Calu3 (cell line): ENCODE data around the gene DPP3. TPM values are rescaled to one million over a fixed set of nuclear protein-coding genes. Genes with fewer than 3 reads are reported as not detected.
"Not testable (repeated sequence)": the region's sequence is repeated elsewhere in the genome, so short reads cannot be mapped to it uniquely, and the experiment has no call there.

Experiments
- Bru-seq: library from RNA; stranded (reverse); fragments of 400-500 nt; gene quantifications from one replicate; lab custom pipeline; 2021; lab: Mats Ljungman, UMichigan
- BruChase-seq, 2 experiments: library from RNA; stranded (reverse); fragments of 400-500 nt; gene quantifications; one replicate each; lab custom pipeline; 2021; lab: Mats Ljungman, UMichigan
- BruUV-seq: library from RNA; stranded (reverse); fragments of 400-500 nt; replicated peaks from 2 replicates; lab custom pipeline; 2021; lab: Mats Ljungman, UMichigan
- CTCF ChIA-PET: fragments of 300-600 bp; sonication (Branson Sonifier 250); formaldehyde crosslinking; loops from one replicate; lab custom pipeline; 2022; ENCODE audit warnings: antibody characterized with exemption; lab: Charles Lee
- DNase-seq: peaks from one replicate; pipeline ENCODE4 v3.0.0; 2022
- H3K27ac Mint-ChIP-seq: one replicate; pipeline ENCODE4 v1.8.0; 2022; ENCODE audit warnings: mixed read lengths; ENCODE audit not compliant: unreplicated experiment
- H3K27me3 Mint-ChIP-seq: one replicate; pipeline ENCODE4 v1.8.0; 2022; ENCODE audit warnings: mixed read lengths; ENCODE audit not compliant: unreplicated experiment
- H3K36me3 Mint-ChIP-seq: one replicate; pipeline ENCODE4 v1.8.0; 2022; ENCODE audit warnings: mild to moderate bottlenecking, moderate library complexity, mixed read lengths; ENCODE audit not compliant: insufficient read depth, unreplicated experiment
- H3K4me1 Mint-ChIP-seq: one replicate; pipeline ENCODE4 v1.8.0; 2022; ENCODE audit warnings: mild to moderate bottlenecking, low read depth, mixed read lengths; ENCODE audit not compliant: unreplicated experiment
- H3K4me3 Mint-ChIP-seq: one replicate; pipeline ENCODE4 v1.8.0; 2022; ENCODE audit warnings: mild to moderate bottlenecking, low read depth, moderate library complexity, mixed read lengths; ENCODE audit not compliant: unreplicated experiment
- H3K9me3 Mint-ChIP-seq: one replicate; pipeline ENCODE4 v1.8.0; 2022; ENCODE audit warnings: low read depth, mixed read lengths; ENCODE audit not compliant: unreplicated experiment
- CTCF ChIP-seq: fragments of 200-600 bp; IDR thresholded peaks from one replicate; pipeline ENCODE4 v1.8.0; 2022; ENCODE audit warnings: antibody characterized with exemption; ENCODE audit not compliant: unreplicated experiment
- intact Hi-C: fragments of 100-400 bp; cut with micrococcal nuclease; formaldehyde crosslinking; loops from one replicate; pipeline ENCODE4 v1.10.0; 2022; ENCODE audit not compliant: unreplicated experiment
- long read RNA-seq: library from polyadenylated mRNA; stranded (forward); transcript quantifications from one replicate; pipeline ENCODE4 v2.0.0, GENCODE V29; 2022
- total RNA-seq: library from RNA; stranded (reverse); gene quantifications from 2 replicates; pipeline ENCODE4 v1.2.3, GENCODE V29; 2022

Gene DPP3, protein sequence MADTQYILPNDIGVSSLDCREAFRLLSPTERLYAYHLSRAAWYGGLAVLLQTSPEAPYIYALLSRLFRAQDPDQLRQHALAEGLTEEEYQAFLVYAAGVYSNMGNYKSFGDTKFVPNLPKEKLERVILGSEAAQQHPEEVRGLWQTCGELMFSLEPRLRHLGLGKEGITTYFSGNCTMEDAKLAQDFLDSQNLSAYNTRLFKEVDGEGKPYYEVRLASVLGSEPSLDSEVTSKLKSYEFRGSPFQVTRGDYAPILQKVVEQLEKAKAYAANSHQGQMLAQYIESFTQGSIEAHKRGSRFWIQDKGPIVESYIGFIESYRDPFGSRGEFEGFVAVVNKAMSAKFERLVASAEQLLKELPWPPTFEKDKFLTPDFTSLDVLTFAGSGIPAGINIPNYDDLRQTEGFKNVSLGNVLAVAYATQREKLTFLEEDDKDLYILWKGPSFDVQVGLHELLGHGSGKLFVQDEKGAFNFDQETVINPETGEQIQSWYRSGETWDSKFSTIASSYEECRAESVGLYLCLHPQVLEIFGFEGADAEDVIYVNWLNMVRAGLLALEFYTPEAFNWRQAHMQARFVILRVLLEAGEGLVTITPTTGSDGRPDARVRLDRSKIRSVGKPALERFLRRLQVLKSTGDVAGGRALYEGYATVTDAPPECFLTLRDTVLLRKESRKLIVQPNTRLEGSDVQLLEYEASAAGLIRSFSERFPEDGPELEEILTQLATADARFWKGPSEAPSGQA
- 57.4 and 58.0 TPM in 2 replicates for total RNA-seq
- percentile 51 among the genes with signal in this experiment for Bru-seq, nascent RNA
- BruChase-seq, experiment 1, labeled RNA remaining after a 6-hour chase = percentile 60 among the genes with signal in this experiment
- percentile 47 among the genes with signal in this experiment for BruChase-seq, experiment 2, labeled RNA remaining after a 2-hour chase
- long read RNA-seq, transcript DPP3-209 (18 exons, 2,974 nt) = major isoform, 13 of 36 reads
- long read RNA-seq, partial matches to known transcripts = 11 of 36 reads
- long read RNA-seq, other reads (novel, unspliced or antisense) = 7 of 36 reads

DNA sequence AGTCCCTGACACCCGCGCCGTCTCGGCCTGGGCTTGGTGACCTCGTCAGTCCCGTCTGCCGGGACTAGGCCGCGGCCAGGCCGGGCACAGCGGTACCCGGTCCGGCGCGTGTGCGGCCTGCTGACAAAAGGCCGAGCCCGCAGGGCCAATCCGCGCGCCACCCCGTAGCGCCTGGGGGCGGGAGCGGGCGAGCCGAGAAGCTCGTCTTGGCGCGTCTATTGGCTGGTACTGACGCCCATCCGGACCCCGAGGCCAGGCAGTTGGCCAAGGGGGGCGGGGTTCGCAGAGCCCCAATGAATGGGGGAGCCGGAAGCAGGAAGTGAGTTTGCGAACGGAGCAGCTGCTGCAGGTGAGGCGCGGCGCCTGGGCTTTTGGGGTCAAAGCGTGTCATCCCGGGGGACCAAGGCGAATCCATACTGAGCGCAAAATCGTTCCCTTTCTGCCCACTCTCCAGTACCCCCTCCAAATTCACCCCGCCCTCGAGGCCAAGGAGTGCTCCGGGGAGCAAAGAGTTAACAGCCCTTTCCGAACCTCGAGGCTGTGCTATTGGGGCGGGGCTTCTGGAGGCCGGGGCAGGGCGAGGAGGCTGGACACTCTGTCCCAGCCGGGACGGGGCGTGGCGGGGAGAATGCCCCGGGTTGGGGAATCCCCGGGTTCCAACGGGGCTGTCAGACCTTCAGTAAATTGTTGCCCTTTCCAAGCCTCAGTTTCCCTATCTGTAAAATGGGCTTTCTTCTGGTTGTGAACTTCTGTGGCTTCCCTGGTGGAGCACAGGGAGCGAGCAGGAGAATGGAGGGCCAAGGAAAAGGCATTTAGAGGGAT, at the start of gene DPP3:
Gene DPP3 (plus strand): TSS at position 318 of the 822 bp plus-strand sequence. CDS start 1,767 bp downstream, outside the sequence.
- CTCF ChIA-PET = interaction anchor here (0.6 to 2.3 kb wide), 13 partner anchors 10 to 198 kb away, joined by 3 to 10 read pairs (median 4); partner anchors contain the start of genes MRPL11, PELI3, RBM4 and RBM4B
- no peaks in the 10 kb centered on the region for H3K27me3 Mint-ChIP-seq
- H3K36me3 Mint-ChIP-seq = peaks cover 46% of the 10 kb centered on the region
- peak within 1 kb of the TSS; percentile 93 for H3K4me3 Mint-ChIP-seq
- peak; percentile 99 for DNase-seq
- intact Hi-C loops = no loop called here
- H3K4me1 Mint-ChIP-seq = no peaks in the 10 kb centered on the region
- BruUV-seq = TSS peak; percentile 58
- H3K9me3 Mint-ChIP-seq = no peaks in the 10 kb centered on the region
- no peak for TF ChIP-seq CTCF
- H3K27ac Mint-ChIP-seq = peak within 1 kb of the TSS; percentile 92

DNA sequence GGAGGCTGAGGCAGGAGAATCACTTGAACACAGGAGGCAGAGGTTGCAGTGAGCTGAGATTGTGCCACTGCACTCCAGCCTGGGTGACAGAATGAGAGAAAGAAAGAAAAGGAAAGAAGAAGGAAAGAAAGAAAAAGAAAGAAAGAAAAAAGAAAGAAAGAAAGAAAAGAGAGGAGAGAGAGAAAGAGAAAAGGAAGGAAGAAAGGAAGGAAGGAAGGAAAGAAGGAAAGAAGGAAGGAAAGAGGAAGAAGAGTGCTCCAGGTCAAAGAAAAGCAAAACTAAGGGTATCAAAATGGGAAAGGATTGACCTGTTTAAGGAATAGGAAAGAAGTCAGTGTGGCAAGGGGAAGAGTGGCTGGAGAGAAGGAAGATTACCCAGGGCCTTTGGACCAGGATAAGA, 48.9 kb upstream of the DPP3 start:
- H3K9me3 Mint-ChIP-seq, DNase-seq, H3K27ac Mint-ChIP-seq, CTCF ChIA-PET, intact Hi-C loops, H3K4me3 Mint-ChIP-seq, H3K36me3 Mint-ChIP-seq, H3K27me3 Mint-ChIP-seq, BruUV-seq, H3K4me1 Mint-ChIP-seq: not testable (repeated sequence)

- DNase-seq, H3K4me1 Mint-ChIP-seq, CTCF ChIA-PET, H3K9me3 Mint-ChIP-seq, H3K4me3 Mint-ChIP-seq, BruUV-seq, intact Hi-C loops, H3K27me3 Mint-ChIP-seq, H3K27ac Mint-ChIP-seq: not testable (repeated sequence)
- H3K36me3 Mint-ChIP-seq = peaks cover 14% of the 10 kb centered on the region
Measured at GRCh38 chr11:66431871-66432329, 48.3 kb upstream of the DPP3 start.

DNA sequence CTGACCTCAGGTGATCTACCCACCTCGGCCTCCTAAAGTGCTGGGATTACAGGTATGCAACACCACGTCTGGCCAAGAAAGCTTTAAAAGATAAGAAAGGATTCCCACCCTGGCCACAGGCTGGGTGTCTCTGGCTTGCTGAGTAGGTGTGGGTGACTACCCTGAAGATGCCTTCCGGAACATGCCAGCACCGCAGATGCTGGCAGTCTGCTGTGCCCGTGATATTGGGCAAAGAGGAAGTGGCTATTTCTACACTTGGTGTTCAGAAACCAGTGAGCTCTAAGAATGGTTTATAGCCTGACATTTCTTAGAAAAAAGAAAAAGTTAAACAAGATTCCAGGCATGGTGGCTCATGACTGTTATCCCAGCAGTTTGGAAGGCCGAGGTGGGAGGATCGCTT, 47.6 kb upstream of the DPP3 start:
- no peaks in the 10 kb centered on the region for H3K9me3 Mint-ChIP-seq
- no peak overlapping the region for H3K4me3 Mint-ChIP-seq
- H3K27ac Mint-ChIP-seq = no peak overlapping the region
- no TSS peak for BruUV-seq
- H3K36me3 Mint-ChIP-seq = peaks cover 14% of the 10 kb centered on the region
- no peak for DNase-seq
- no peaks in the 10 kb centered on the region for H3K4me1 Mint-ChIP-seq
- no peaks in the 10 kb centered on the region for H3K27me3 Mint-ChIP-seq
- intact Hi-C loops = no loop called here
- no peak for TF ChIP-seq CTCF
- CTCF ChIA-PET = no interaction called here
